WTC11 (cell line): ENCODE data around the gene LRRC23. TPM values are rescaled to one million over a fixed set of nuclear protein-coding genes. Genes with fewer than 3 reads are reported as not detected.
A peak's percentile ranks its signal among the peaks of the same experiment; 100 is the strongest.

Experiments used
- CREB1 ChIP-seq: sonication (generic); formaldehyde crosslinking; IDR thresholded peaks from 2 replicates; pipeline ENCODE4 v1.8.0; 2023; ENCODE audit warnings: mild to moderate bottlenecking, missing genetic modification reagents
- EMX1 ChIP-seq: fragments of 250-450 bp; sonication (Bioruptor Pico); IDR thresholded peaks from 2 replicates; pipeline ENCODE4 v1.8.0; 2021; ENCODE audit warnings: mild to moderate bottlenecking
- ESRRA ChIP-seq: sonication (generic); formaldehyde crosslinking; IDR thresholded peaks from 2 replicates; pipeline ENCODE4 v1.8.1; 2022; ENCODE audit warnings: mild to moderate bottlenecking, missing genetic modification reagents, borderline replicate concordance
- ETV6 ChIP-seq: sonication (generic); formaldehyde crosslinking; IDR thresholded peaks from 2 replicates; pipeline ENCODE4 v1.8.1; 2022; ENCODE audit warnings: mild to moderate bottlenecking, missing genetic modification reagents
- FOXJ3 ChIP-seq: sonication (generic); formaldehyde crosslinking; IDR thresholded peaks from 2 replicates; pipeline ENCODE4 v1.9.0; 2021; ENCODE audit warnings: missing genetic modification reagents, mild to moderate bottlenecking, borderline replicate concordance
- FOXK1 ChIP-seq: sonication (generic); formaldehyde crosslinking; IDR thresholded peaks from 2 replicates; pipeline ENCODE4 v1.8.0; 2022; ENCODE audit warnings: mild to moderate bottlenecking, moderate library complexity, missing genetic modification reagents
- FOXP1 ChIP-seq: sonication (generic); formaldehyde crosslinking; IDR thresholded peaks from 2 replicates; pipeline ENCODE4 v1.8.0; 2022; ENCODE audit warnings: missing genetic modification reagents, mild to moderate bottlenecking, moderate library complexity, borderline replicate concordance
- GTF2I ChIP-seq: fragments of 250-450 bp; sonication (Bioruptor Pico); conservative IDR thresholded peaks from 2 replicates; pipeline ENCODE4 v1.4.0; 2021; ENCODE audit warnings: mild to moderate bottlenecking
- IRF2 ChIP-seq: sonication (generic); formaldehyde crosslinking; IDR thresholded peaks from 2 replicates; pipeline ENCODE4 v1.8.0; 2022; ENCODE audit warnings: low read depth, missing genetic modification reagents, borderline replicate concordance
- JUN ChIP-seq: sonication (generic); formaldehyde crosslinking; IDR thresholded peaks from 2 replicates; pipeline ENCODE4 v1.8.0; 2023; ENCODE audit warnings: mild to moderate bottlenecking, missing genetic modification reagents
- KAT7 ChIP-seq: sonication (generic); formaldehyde crosslinking; IDR thresholded peaks from 2 replicates; pipeline ENCODE4 v1.8.1; 2023; ENCODE audit warnings: missing genetic modification reagents, mild to moderate bottlenecking, borderline replicate concordance
- NR2C2 ChIP-seq: sonication (generic); formaldehyde crosslinking; IDR thresholded peaks from 2 replicates; pipeline ENCODE4 v1.8.0; 2022; ENCODE audit warnings: mild to moderate bottlenecking, missing genetic modification reagents
- RELA ChIP-seq: sonication (generic); formaldehyde crosslinking; IDR thresholded peaks from 2 replicates; pipeline ENCODE4 v1.8.1; 2022; ENCODE audit warnings: missing genetic modification reagents, mild to moderate bottlenecking, borderline replicate concordance
- SP1 ChIP-seq: sonication (generic); formaldehyde crosslinking; conservative IDR thresholded peaks from 2 replicates; pipeline ENCODE4 v1.8.1; 2022; ENCODE audit warnings: missing genetic modification reagents
- TEAD1 ChIP-seq: sonication (generic); formaldehyde crosslinking; IDR thresholded peaks from 2 replicates; pipeline ENCODE4 v1.8.0; 2022; ENCODE audit warnings: mild to moderate bottlenecking, missing genetic modification reagents
- TEAD4 ChIP-seq: sonication (generic); formaldehyde crosslinking; IDR thresholded peaks from 2 replicates; pipeline ENCODE4 v1.8.0; 2022; ENCODE audit warnings: mild to moderate bottlenecking, missing genetic modification reagents
- TP53 ChIP-seq: sonication (generic); formaldehyde crosslinking; IDR thresholded peaks from 2 replicates; pipeline ENCODE4 v1.8.1; 2023; ENCODE audit warnings: mild to moderate bottlenecking, missing genetic modification reagents
- USF2 ChIP-seq: sonication (generic); formaldehyde crosslinking; IDR thresholded peaks from 2 replicates; pipeline ENCODE4 v1.8.1; 2023; ENCODE audit warnings: mild to moderate bottlenecking, missing genetic modification reagents, moderate library complexity
- ZNF232 ChIP-seq: sonication (generic); formaldehyde crosslinking; IDR thresholded peaks from 2 replicates; pipeline ENCODE4 v1.8.0; 2022; ENCODE audit warnings: mild to moderate bottlenecking, missing genetic modification reagents
- ZNF396 ChIP-seq: fragments of 250-450 bp; sonication (Bioruptor Pico); IDR thresholded peaks from 2 replicates; pipeline ENCODE4 v1.8.0; 2021; ENCODE audit warnings: mild to moderate bottlenecking, moderate library complexity, borderline replicate concordance
- ZNF416 ChIP-seq: fragments of 250-450 bp; sonication (Bioruptor Pico); IDR thresholded peaks from 2 replicates; pipeline ENCODE4 v1.9.0; 2021; ENCODE audit warnings: mild to moderate bottlenecking, inconsistent platforms
- ZNF425 ChIP-seq: fragments of 250-450 bp; sonication (Bioruptor Pico); conservative IDR thresholded peaks from 2 replicates; pipeline ENCODE4 v1.9.0; 2021; ENCODE audit warnings: mild to moderate bottlenecking
- ZNF671 ChIP-seq: fragments of 250-450 bp; sonication (Bioruptor Pico); IDR thresholded peaks from 2 replicates; pipeline ENCODE4 v1.8.0; 2021; ENCODE audit warnings: mild to moderate bottlenecking
- total RNA-seq: library from RNA; stranded (reverse); gene quantifications from 3 replicates; pipeline ENCODE4 v1.2.3, GENCODE V29; 2021
- TF ChIP-seq, protein P1 (sequence below): sonication (generic); formaldehyde crosslinking; IDR thresholded peaks from 2 replicates; pipeline ENCODE4 v1.8.1; 2022; ENCODE audit warnings: missing genetic modification reagents, borderline replicate concordance
- TF ChIP-seq, protein P2 (sequence below): sonication (generic); formaldehyde crosslinking; IDR thresholded peaks from 2 replicates; pipeline ENCODE4 v1.8.1; 2023; ENCODE audit warnings: mild to moderate bottlenecking, missing genetic modification reagents
- TF ChIP-seq, protein P3 (sequence below): sonication (generic); formaldehyde crosslinking; conservative IDR thresholded peaks from 2 replicates; pipeline ENCODE4 v1.8.1; 2023; ENCODE audit warnings: mild to moderate bottlenecking, low read depth, missing genetic modification reagents, moderate library complexity
- TF ChIP-seq, protein P4 (sequence below): sonication (generic); formaldehyde crosslinking; IDR thresholded peaks from 2 replicates; pipeline ENCODE4 v1.8.1; 2022; ENCODE audit warnings: low read depth, missing genetic modification reagents, borderline replicate concordance
- TF ChIP-seq, protein P5 (sequence below): sonication (generic); formaldehyde crosslinking; IDR thresholded peaks from 2 replicates; pipeline ENCODE4 v1.8.0; 2022; ENCODE audit warnings: mild to moderate bottlenecking, missing genetic modification reagents
- TF ChIP-seq, protein P6 (sequence below): sonication (generic); formaldehyde crosslinking; IDR thresholded peaks from 2 replicates; pipeline ENCODE4 v1.8.0; 2023; ENCODE audit warnings: missing genetic modification reagents

LRRC23 gene
- total RNA-seq, 1 experiment from 2014 or later = 3.1 TPM

DNA sequence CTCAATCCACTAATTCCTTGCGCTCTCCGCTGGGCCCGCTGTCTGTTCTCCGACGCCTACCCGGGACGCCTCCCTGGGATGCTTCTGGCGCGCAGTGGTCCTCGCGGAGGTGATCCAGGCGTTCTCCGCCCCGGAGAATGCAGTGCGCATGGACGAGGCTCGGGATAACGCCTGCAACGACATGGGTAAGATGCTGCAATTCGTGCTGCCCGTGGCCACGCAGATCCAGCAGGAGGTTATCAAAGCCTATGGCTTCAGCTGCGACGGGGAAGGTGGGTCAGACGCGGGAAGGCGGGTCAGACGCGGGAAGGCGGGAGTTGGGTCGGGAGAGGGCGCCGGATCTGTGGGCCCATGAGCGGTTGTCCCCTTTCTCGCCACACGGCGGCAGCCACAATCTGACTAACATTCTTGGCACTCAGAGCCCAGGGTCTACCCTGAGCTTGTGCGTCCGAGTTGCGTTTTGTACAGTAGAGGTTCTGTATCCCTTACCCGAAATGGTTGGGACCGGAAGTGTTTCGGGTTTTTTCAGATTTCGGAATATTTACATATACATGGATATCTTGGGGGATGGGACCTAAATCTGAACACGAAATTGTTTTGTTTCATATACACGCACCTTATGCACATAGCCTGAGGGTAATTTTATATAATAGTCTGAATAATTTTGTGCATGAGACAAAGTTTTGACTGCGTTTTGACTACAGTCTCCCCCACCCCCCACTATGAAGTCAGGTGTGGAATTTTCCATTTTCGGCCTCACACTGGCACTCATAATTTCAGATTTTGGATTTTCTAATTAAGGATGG lies 40.0 kb downstream of the LRRC23 start (continued):
- TF ChIP-seq, protein P1, sequence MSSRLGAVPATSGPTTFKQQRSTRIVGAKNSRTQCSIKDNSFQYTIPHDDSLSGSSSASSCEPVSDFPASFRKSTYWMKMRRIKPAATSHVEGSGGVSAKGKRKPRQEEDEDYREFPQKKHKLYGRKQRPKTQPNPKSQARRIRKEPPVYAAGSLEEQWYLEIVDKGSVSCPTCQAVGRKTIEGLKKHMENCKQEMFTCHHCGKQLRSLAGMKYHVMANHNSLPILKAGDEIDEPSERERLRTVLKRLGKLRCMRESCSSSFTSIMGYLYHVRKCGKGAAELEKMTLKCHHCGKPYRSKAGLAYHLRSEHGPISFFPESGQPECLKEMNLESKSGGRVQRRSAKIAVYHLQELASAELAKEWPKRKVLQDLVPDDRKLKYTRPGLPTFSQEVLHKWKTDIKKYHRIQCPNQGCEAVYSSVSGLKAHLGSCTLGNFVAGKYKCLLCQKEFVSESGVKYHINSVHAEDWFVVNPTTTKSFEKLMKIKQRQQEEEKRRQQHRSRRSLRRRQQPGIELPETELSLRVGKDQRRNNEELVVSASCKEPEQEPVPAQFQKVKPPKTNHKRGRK (CRISPR knock-in tag) = no peak
- TF ChIP-seq, protein P2, sequence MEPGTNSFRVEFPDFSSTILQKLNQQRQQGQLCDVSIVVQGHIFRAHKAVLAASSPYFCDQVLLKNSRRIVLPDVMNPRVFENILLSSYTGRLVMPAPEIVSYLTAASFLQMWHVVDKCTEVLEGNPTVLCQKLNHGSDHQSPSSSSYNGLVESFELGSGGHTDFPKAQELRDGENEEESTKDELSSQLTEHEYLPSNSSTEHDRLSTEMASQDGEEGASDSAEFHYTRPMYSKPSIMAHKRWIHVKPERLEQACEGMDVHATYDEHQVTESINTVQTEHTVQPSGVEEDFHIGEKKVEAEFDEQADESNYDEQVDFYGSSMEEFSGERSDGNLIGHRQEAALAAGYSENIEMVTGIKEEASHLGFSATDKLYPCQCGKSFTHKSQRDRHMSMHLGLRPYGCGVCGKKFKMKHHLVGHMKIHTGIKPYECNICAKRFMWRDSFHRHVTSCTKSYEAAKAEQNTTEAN (CRISPR knock-in tag) = no peak
- TF ChIP-seq FOXK1 (CRISPR knock-in tag) (no peak), ZNF416 (CRISPR knock-in tag) (no peak), ZNF425 (CRISPR knock-in tag) (no peak), TEAD1 (no peak), GTF2I (no peak), ZNF671 (CRISPR knock-in tag) (no peak), FOXJ3 (no peak), RELA (CRISPR knock-in tag) (peak; percentile 30; the same call in 1 of the 2 replicates), NR2C2 (CRISPR knock-in tag) (no peak; the same call in 1 of the 2 replicates), TP53 (CRISPR knock-in tag) (no peak), FOXP1 (CRISPR knock-in tag) (no peak; the same call in 1 of the 2 replicates), ETV6 (peak; percentile 77), ZNF232 (CRISPR knock-in tag) (no peak), SP1 (CRISPR knock-in tag) (no peak), ZNF396 (CRISPR knock-in tag) (no peak), IRF2 (CRISPR knock-in tag) (no peak), CREB1 (CRISPR knock-in tag) (no peak), USF2 (CRISPR knock-in tag) (no peak), KAT7 (no peak), EMX1 (no peak), TEAD4 (CRISPR knock-in tag) (no peak), JUN (CRISPR knock-in tag) (no peak), ESRRA (CRISPR knock-in tag) (peak; percentile 51; the same call in 1 of the 2 replicates)
- TF ChIP-seq, protein P3, sequence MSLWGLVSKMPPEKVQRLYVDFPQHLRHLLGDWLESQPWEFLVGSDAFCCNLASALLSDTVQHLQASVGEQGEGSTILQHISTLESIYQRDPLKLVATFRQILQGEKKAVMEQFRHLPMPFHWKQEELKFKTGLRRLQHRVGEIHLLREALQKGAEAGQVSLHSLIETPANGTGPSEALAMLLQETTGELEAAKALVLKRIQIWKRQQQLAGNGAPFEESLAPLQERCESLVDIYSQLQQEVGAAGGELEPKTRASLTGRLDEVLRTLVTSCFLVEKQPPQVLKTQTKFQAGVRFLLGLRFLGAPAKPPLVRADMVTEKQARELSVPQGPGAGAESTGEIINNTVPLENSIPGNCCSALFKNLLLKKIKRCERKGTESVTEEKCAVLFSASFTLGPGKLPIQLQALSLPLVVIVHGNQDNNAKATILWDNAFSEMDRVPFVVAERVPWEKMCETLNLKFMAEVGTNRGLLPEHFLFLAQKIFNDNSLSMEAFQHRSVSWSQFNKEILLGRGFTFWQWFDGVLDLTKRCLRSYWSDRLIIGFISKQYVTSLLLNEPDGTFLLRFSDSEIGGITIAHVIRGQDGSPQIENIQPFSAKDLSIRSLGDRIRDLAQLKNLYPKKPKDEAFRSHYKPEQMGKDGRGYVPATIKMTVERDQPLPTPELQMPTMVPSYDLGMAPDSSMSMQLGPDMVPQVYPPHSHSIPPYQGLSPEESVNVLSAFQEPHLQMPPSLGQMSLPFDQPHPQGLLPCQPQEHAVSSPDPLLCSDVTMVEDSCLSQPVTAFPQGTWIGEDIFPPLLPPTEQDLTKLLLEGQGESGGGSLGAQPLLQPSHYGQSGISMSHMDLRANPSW = no peak
- TF ChIP-seq, protein P4, sequence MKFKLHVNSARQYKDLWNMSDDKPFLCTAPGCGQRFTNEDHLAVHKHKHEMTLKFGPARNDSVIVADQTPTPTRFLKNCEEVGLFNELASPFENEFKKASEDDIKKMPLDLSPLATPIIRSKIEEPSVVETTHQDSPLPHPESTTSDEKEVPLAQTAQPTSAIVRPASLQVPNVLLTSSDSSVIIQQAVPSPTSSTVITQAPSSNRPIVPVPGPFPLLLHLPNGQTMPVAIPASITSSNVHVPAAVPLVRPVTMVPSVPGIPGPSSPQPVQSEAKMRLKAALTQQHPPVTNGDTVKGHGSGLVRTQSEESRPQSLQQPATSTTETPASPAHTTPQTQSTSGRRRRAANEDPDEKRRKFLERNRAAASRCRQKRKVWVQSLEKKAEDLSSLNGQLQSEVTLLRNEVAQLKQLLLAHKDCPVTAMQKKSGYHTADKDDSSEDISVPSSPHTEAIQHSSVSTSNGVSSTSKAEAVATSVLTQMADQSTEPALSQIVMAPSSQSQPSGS = no peak
- TF ChIP-seq, protein P5, sequence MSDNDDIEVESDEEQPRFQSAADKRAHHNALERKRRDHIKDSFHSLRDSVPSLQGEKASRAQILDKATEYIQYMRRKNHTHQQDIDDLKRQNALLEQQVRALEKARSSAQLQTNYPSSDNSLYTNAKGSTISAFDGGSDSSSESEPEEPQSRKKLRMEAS = 0 out of 2 replicates have a peak, but pooled peaks have one; percentile 51
- TF ChIP-seq, protein P6, sequence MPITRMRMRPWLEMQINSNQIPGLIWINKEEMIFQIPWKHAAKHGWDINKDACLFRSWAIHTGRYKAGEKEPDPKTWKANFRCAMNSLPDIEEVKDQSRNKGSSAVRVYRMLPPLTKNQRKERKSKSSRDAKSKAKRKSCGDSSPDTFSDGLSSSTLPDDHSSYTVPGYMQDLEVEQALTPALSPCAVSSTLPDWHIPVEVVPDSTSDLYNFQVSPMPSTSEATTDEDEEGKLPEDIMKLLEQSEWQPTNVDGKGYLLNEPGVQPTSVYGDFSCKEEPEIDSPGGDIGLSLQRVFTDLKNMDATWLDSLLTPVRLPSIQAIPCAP (CRISPR knock-in tag) = no peak
